ENCODE data around the gene SPATA46. TPM values are rescaled to one million over a fixed set of nuclear protein-coding genes. Genes with fewer than 3 reads are reported as not detected.

Gene SPATA46
- total and polyA plus RNA-seq, 7 donors = not detected

- DNase-seq (no peak), ATAC-seq (no peak)
- Histone ChIP-seq H3K4me3 (no peak overlapping the region), H3K9me3 (no peaks in the 10 kb centered on the region), H3K27ac (no peak overlapping the region), H3K36me3 (ENCODE audit: insufficient read depth in 1 of 2, low read depth in 1 of 2) (no peaks in the 10 kb centered on the region), H3K4me1 (no peaks in the 10 kb centered on the region), H3K27me3 (ENCODE audit: insufficient read depth in 3 of 3, low read length in 2 of 3) (no peaks in the 10 kb centered on the region)
- no peak for TF ChIP-seq CTCF (IDR thresholded peaks at IDR 0.05)
- intact Hi-C loops (cut with DNase I) = no loop called here
Observed at GRCh38 chr1:162328512-162328911, 48.1 kb downstream of the SPATA46 start.

GRCh38 chr1:162327788-162328165 is 48.9 kb downstream of the SPATA46 start:
- Histone ChIP-seq H3K4me3 (no peak overlapping the region), H3K27ac (no peak overlapping the region), H3K27me3 (ENCODE audit: insufficient read depth in 3 of 3, low read length in 2 of 3) (no peaks in the 10 kb centered on the region), H3K9me3 (no peaks in the 10 kb centered on the region), H3K4me1 (no peaks in the 10 kb centered on the region), H3K36me3 (ENCODE audit: insufficient read depth in 1 of 2, low read depth in 1 of 2) (no peaks in the 10 kb centered on the region)
- no peak for TF ChIP-seq CTCF (IDR thresholded peaks at IDR 0.05)
- DNase-seq = no peak
- no peak for ATAC-seq
- intact Hi-C loops (cut with DNase I) = no loop called here
- WGBS, 3 donors = 69 to 75% (median 73%) methylated on average over 1 of the region's 1 CpG

GRCh38 chr1:162327144-162327787 is 49.4 kb downstream of the SPATA46 start:
- ATAC-seq = no peak
- intact Hi-C loops (cut with DNase I) = no loop called here
- no peak for TF ChIP-seq CTCF (IDR thresholded peaks at IDR 0.05)
- Histone ChIP-seq H3K4me1 (no peaks in the 10 kb centered on the region), H3K9me3 (no peaks in the 10 kb centered on the region), H3K27ac (no peak overlapping the region), H3K27me3 (ENCODE audit: insufficient read depth in 3 of 3, low read length in 2 of 3) (no peaks in the 10 kb centered on the region), H3K36me3 (ENCODE audit: insufficient read depth in 1 of 2, low read depth in 1 of 2) (no peaks in the 10 kb centered on the region), H3K4me3 (no peak overlapping the region)
- WGBS, 3 donors = 70 to 83% (median 83%) methylated on average over 2 of the region's 2 CpGs
- DNase-seq = no peak

GRCh38 chr1:162326559-162326958 is 50.1 kb downstream of the SPATA46 start:
- no peaks in the 10 kb centered on the region for H3K27me3 ChIP-seq (ENCODE audit: insufficient read depth in 3 of 3, low read length in 2 of 3)
- no peaks in the 10 kb centered on the region for H3K9me3 ChIP-seq
- H3K36me3 ChIP-seq (ENCODE audit: insufficient read depth in 1 of 2, low read depth in 1 of 2) = no peaks in the 10 kb centered on the region
- intact Hi-C loops (cut with DNase I) = no loop called here
- no peak overlapping the region for H3K27ac ChIP-seq
- TF ChIP-seq CTCF (IDR thresholded peaks at IDR 0.05) = no peak
- DNase-seq = no peak
- ATAC-seq = no peak
- no peak overlapping the region for H3K4me3 ChIP-seq
- no peaks in the 10 kb centered on the region for H3K4me1 ChIP-seq

GRCh38 chr1:162324396-162324795 is 52.3 kb downstream of the SPATA46 start:
- Histone ChIP-seq H3K27ac (no peak overlapping the region), H3K27me3 (ENCODE audit: insufficient read depth in 3 of 3, low read length in 2 of 3) (peaks cover 0 to 2% (median 0%) of the 10 kb centered on the region in 3 donors), H3K4me1 (no peaks in the 10 kb centered on the region), H3K36me3 (ENCODE audit: insufficient read depth in 1 of 2, low read depth in 1 of 2) (no peaks in the 10 kb centered on the region), H3K9me3 (no peaks in the 10 kb centered on the region), H3K4me3 (no peak overlapping the region)
- intact Hi-C loops (cut with DNase I) = no loop called here
- no peak for ATAC-seq
- TF ChIP-seq CTCF (IDR thresholded peaks at IDR 0.05) = no peak
- DNase-seq = no peak
- 53 to 68% (median 66%) methylated on average over 2 of the region's 2 CpGs for WGBS, 3 donors
